SK-N-SH treated with all-trans-retinoic acid at 6 μM for 48 hours (cell line): Measurements from ENCODE around the gene ALK.

Experiments
- ATAC-seq: fragments of 200-7000 bp; cut with Tn5 transposase; 3 replicates; pipeline ENCODE4 v1.9.1; 2020; ENCODE audit warnings: mild to moderate bottlenecking, moderate library complexity
- ARNTL ChIP-seq: fragments of 450-650 bp; formaldehyde crosslinking; IDR thresholded peaks from 2 replicates; pipeline ENCODE4 v1.5.0; 2020; ENCODE audit warnings: low read depth, mild to moderate bottlenecking, moderate library complexity, borderline replicate concordance
- CSDC2 ChIP-seq: fragments of 250-450 bp; sonication (Bioruptor Pico); IDR thresholded peaks from 2 replicates; pipeline ENCODE4 v1.5.0; 2020; ENCODE audit warnings: mild to moderate bottlenecking, moderate library complexity
- ESRRG ChIP-seq: fragments of 250-450 bp; sonication (Bioruptor Pico); IDR thresholded peaks from 2 replicates; pipeline ENCODE4 v1.6.1; 2021; ENCODE audit warnings: mild to moderate bottlenecking
- ISL1 ChIP-seq: fragments of 250-450 bp; sonication (Bioruptor Pico); IDR thresholded peaks from 2 replicates; pipeline ENCODE4 v2.1.2; 2022; ENCODE audit warnings: mild to moderate bottlenecking, moderate library complexity
- PPARA ChIP-seq: fragments of 250-450 bp; sonication (Bioruptor Pico); IDR thresholded peaks from 2 replicates; pipeline ENCODE4 v1.5.0; 2020; ENCODE audit warnings: mild to moderate bottlenecking, borderline replicate concordance
- RARB ChIP-seq: fragments of 250-450 bp; sonication (Bioruptor Pico); IDR thresholded peaks from 2 replicates; pipeline ENCODE4 v1.8.0; 2021; ENCODE audit warnings: mild to moderate bottlenecking, moderate library complexity
- TCF4 ChIP-seq: fragments of 250-450 bp; sonication (Bioruptor Pico); IDR thresholded peaks from 2 replicates; pipeline ENCODE4 v1.8.0; 2021; ENCODE audit warnings: mild to moderate bottlenecking, moderate library complexity, borderline replicate concordance
- ZC3H10 ChIP-seq: fragments of 250-450 bp; sonication (Bioruptor Pico); IDR thresholded peaks from 2 replicates; pipeline ENCODE4 v1.5.1; 2021; ENCODE audit warnings: mild to moderate bottlenecking, moderate library complexity
- ZFP3 ChIP-seq: fragments of 250-450 bp; sonication (Bioruptor Pico); IDR thresholded peaks from 2 replicates; pipeline ENCODE4 v1.5.0; 2020; ENCODE audit warnings: mild to moderate bottlenecking, moderate library complexity
- ZFP30 ChIP-seq: fragments of 450-650 bp; formaldehyde crosslinking; IDR thresholded peaks from 2 replicates; pipeline ENCODE4 v1.5.0; 2022; ENCODE audit warnings: mild to moderate bottlenecking, moderate library complexity
- ZNF565 ChIP-seq: fragments of 450-650 bp; formaldehyde crosslinking; conservative IDR thresholded peaks from 2 replicates; pipeline ENCODE4 v1.5.0; 2020; ENCODE audit warnings: low read depth, mild to moderate bottlenecking, moderate library complexity
- ZNF70 ChIP-seq: fragments of 450-650 bp; formaldehyde crosslinking; IDR thresholded peaks from 2 replicates; pipeline ENCODE4 v1.5.0; 2020; ENCODE audit warnings: mild to moderate bottlenecking, moderate library complexity
- ZNF8 ChIP-seq: fragments of 450-650 bp; formaldehyde crosslinking; IDR thresholded peaks from 2 replicates; pipeline ENCODE4 v1.5.0; 2020; ENCODE audit warnings: mild to moderate bottlenecking, moderate library complexity
- TF ChIP-seq, protein P1 (sequence below): fragments of 250-450 bp; sonication (Bioruptor Pico); IDR thresholded peaks from 2 replicates; pipeline ENCODE4 v1.5.1; 2021; ENCODE audit warnings: mild to moderate bottlenecking, moderate library complexity
- TF ChIP-seq, protein P2 (sequence below): fragments of 250-450 bp; sonication (Bioruptor Pico); IDR thresholded peaks from 2 replicates; pipeline ENCODE4 v1.8.0; 2020; ENCODE audit warnings: mild to moderate bottlenecking, moderate library complexity, borderline replicate concordance
- TF ChIP-seq, protein P3 (sequence below): fragments of 250-450 bp; sonication (Bioruptor Pico); IDR thresholded peaks from 2 replicates; pipeline ENCODE4 v1.5.1; 2020; ENCODE audit warnings: low read depth, mild to moderate bottlenecking, moderate library complexity
- TF ChIP-seq, protein P4 (sequence below): fragments of 250-450 bp; sonication (Bioruptor Pico); IDR thresholded peaks from 2 replicates; pipeline ENCODE4 v1.5.0; 2020; ENCODE audit warnings: mild to moderate bottlenecking, moderate library complexity

Gene ALK

DNA sequence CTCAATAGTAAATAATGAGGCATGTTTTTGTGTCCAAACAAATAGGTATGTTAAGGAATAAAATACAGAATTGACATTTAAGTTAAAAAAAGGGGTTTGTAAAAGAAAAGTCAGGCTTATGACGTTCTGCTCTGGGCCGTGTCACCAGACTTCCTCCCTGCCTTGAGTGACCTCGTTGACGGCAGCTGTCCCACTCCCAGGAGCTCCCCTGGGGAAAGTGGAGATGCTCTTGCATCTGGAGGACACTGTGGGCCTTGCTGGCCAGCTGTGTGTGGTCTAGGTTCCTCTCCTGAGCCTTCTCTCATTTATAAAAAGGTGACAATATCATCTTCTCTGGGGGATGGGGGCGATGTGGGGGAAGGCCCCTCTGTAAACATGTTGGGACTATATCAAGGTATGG, 609.9 kb downstream of the ALK start:
- no peak for ATAC-seq
- TF ChIP-seq, protein P1, sequence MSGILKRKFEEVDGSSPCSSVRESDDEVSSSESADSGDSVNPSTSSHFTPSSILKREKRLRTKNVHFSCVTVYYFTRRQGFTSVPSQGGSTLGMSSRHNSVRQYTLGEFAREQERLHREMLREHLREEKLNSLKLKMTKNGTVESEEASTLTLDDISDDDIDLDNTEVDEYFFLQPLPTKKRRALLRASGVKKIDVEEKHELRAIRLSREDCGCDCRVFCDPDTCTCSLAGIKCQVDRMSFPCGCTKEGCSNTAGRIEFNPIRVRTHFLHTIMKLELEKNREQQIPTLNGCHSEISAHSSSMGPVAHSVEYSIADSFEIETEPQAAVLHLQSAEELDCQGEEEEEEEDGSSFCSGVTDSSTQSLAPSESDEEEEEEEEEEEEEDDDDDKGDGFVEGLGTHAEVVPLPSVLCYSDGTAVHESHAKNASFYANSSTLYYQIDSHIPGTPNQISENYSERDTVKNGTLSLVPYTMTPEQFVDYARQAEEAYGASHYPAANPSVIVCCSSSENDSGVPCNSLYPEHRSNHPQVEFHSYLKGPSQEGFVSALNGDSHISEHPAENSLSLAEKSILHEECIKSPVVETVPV: no peak
- TF ChIP-seq ARNTL: no peak
- TF ChIP-seq TCF4 (CRISPR knock-in tag): no peak
- TF ChIP-seq ISL1: no peak
- no peak for TF ChIP-seq ZFP30 (CRISPR knock-in tag)
- TF ChIP-seq RARB: no peak
- no peak for TF ChIP-seq ZNF70
- TF ChIP-seq, protein P2, sequence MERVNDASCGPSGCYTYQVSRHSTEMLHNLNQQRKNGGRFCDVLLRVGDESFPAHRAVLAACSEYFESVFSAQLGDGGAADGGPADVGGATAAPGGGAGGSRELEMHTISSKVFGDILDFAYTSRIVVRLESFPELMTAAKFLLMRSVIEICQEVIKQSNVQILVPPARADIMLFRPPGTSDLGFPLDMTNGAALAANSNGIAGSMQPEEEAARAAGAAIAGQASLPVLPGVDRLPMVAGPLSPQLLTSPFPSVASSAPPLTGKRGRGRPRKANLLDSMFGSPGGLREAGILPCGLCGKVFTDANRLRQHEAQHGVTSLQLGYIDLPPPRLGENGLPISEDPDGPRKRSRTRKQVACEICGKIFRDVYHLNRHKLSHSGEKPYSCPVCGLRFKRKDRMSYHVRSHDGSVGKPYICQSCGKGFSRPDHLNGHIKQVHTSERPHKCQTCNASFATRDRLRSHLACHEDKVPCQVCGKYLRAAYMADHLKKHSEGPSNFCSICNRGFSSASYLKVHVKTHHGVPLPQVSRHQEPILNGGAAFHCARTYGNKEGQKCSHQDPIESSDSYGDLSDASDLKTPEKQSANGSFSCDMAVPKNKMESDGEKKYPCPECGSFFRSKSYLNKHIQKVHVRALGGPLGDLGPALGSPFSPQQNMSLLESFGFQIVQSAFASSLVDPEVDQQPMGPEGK: no peak
- TF ChIP-seq CSDC2: no peak
- no peak for TF ChIP-seq ZNF565
- no peak for TF ChIP-seq ZFP3 (CRISPR knock-in tag)
- no peak for TF ChIP-seq ZC3H10 (CRISPR knock-in tag)
- TF ChIP-seq ZNF8 (CRISPR knock-in tag): no peak

DNA sequence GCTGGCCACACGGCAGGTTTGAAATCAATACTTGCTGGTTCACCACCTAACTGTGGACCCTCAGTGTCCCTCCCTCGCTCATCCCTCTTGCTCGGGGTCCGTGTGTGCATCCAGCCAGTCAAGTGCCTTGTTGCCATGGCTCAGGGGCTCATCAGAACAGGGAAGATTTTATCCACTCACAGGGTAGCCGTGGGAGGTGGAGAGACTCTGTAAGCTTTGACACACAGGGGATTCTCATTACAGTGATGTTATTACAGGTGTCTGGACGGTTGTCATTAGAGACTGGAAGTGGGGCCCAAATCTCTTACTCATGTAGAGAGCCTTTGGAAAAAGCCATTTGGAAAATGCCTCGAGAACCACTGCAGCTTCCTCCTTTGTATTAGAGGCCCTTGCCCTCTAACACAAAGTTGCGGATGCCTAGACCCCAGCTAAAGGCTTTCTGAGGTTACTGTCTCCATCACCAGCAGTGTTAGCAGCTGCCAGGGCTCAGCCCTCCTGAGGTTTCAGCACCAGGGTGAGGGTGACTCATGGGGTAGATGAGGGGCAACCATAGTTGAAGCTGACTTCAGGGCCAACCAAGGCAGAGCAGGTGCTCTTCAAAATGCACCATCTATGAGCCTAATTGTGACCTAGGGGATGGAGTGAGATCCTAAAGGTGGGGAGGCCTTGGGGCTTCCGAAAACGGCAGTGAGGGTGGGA, 610.6 kb downstream of the ALK start:
- TF ChIP-seq ZNF565 (no peak), ZC3H10 (CRISPR knock-in tag) (no peak), ZNF8 (CRISPR knock-in tag) (no peak), RARB (no peak), ZFP30 (CRISPR knock-in tag) (no peak), ESRRG (CRISPR knock-in tag) (no peak)
- TF ChIP-seq, protein P3, sequence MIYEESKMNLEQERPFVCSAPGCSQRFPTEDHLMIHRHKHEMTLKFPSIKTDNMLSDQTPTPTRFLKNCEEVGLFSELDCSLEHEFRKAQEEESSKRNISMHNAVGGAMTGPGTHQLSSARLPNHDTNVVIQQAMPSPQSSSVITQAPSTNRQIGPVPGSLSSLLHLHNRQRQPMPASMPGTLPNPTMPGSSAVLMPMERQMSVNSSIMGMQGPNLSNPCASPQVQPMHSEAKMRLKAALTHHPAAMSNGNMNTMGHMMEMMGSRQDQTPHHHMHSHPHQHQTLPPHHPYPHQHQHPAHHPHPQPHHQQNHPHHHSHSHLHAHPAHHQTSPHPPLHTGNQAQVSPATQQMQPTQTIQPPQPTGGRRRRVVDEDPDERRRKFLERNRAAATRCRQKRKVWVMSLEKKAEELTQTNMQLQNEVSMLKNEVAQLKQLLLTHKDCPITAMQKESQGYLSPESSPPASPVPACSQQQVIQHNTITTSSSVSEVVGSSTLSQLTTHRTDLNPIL (CRISPR knock-in tag): no peak
- no peak for ATAC-seq

DNA sequence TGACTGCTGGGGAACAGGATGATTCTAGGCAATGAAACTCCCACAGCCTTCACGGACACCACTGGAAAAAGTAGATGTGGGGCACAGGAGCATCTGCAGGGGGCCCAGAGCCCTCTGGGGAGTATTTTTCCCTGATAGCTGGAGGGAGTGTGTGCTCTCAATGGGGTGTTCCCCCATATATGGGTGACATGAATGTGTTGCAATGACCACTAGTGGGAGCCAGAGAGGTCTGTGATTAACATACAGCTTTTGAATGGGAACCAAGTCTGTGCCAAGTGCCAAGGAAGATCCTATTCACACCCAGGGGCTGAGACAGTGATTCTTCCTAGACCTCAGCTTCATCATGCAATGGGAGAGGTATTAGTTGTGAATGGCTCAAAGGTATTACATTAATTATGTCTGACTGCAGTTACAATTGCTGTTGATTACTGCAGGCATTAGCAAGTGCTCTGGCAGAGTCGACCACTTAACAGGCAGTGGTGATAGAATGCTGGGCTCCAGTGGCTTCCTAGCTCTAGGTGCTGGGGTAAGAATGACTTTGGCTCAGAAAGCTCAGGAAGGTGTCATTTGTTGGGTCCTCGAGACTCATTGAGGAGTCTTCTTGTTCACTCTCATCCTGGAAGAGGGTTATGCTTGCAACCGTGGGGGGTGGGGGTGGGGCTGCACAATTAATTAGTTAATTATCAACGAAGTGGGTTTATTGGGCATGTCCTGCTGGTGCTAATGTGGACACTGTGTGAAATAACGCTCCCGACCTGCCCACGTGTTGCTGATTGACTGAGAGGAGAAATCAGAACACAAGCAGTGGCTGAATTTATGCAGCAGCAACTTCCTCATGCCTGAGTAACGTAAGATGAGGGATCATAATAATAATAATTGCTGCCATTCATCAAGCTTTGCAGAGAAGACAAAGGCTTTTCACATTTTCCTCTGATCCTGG, 612.0 kb downstream of the ALK start:
- peak; percentile 88 for ATAC-seq
- no peak for TF ChIP-seq ISL1
- TF ChIP-seq, protein P4, sequence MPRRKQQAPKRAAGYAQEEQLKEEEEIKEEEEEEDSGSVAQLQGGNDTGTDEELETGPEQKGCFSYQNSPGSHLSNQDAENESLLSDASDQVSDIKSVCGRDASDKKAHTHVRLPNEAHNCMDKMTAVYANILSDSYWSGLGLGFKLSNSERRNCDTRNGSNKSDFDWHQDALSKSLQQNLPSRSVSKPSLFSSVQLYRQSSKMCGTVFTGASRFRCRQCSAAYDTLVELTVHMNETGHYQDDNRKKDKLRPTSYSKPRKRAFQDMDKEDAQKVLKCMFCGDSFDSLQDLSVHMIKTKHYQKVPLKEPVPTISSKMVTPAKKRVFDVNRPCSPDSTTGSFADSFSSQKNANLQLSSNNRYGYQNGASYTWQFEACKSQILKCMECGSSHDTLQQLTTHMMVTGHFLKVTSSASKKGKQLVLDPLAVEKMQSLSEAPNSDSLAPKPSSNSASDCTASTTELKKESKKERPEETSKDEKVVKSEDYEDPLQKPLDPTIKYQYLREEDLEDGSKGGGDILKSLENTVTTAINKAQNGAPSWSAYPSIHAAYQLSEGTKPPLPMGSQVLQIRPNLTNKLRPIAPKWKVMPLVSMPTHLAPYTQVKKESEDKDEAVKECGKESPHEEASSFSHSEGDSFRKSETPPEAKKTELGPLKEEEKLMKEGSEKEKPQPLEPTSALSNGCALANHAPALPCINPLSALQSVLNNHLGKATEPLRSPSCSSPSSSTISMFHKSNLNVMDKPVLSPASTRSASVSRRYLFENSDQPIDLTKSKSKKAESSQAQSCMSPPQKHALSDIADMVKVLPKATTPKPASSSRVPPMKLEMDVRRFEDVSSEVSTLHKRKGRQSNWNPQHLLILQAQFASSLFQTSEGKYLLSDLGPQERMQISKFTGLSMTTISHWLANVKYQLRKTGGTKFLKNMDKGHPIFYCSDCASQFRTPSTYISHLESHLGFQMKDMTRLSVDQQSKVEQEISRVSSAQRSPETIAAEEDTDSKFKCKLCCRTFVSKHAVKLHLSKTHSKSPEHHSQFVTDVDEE (CRISPR knock-in tag): peak; percentile 38; the same call in 1 of the 2 replicates
- TF ChIP-seq, protein P2: no peak
- no peak for TF ChIP-seq ZC3H10 (CRISPR knock-in tag)

DNA sequence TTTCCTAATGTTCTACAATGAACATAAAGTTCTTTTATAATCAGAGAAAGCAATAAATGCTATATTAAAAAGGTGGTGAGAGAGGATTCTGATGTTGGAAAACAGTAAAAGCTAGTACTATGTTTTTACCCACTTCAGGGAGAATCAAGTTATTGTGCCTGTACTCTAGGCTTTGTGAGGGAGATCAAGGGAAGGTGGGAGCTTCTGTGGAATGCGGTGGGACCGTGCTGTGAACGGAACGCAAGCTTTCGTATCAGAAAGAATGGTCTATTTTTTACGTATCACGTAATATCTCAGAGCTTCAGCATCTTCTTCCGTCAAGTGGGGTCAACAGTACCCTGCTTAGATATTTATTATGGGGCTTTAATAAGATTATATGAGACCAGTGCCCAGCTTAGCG, 613.0 kb downstream of the ALK start:
- no peak for TF ChIP-seq PPARA (CRISPR knock-in tag)
- TF ChIP-seq RARB: no peak
- TF ChIP-seq, protein P3 (CRISPR knock-in tag): no peak
- TF ChIP-seq, protein P4 (CRISPR knock-in tag): 0 out of 2 replicates have a peak, but pooled peaks have one; percentile 32
- TF ChIP-seq ESRRG (CRISPR knock-in tag): no peak
- no peak for TF ChIP-seq ARNTL
- TF ChIP-seq, all 23 proteins: peak for 1
- ATAC-seq: no peak
